Activated T-helper 17 cell treated with anti-CD3 and anti-CD28 coated beads, Interleukin-2, amount 50 U/mL, for 72 hours (primary cell): Measurements from ENCODE around the gene TGFBR1. TPM values are rescaled to one million over a fixed set of nuclear protein-coding genes. Genes with fewer than 3 reads are reported as not detected.

ENCODE experiments used
- ATAC-seq: fragments of 150-1000 bp; cut with Tn5 transposase; replicated peaks from 2 replicates; pipeline ENCODE4 v1.10.0; 2021; ENCODE audit warnings: mild to moderate bottlenecking, moderate library complexity
- H3K27ac Mint-ChIP-seq: one replicate; pipeline ENCODE4 v1.8.0; 2022; ENCODE audit warnings: mixed read lengths
- H3K27me3 Mint-ChIP-seq: one replicate; pipeline ENCODE4 v1.8.0; 2022; ENCODE audit warnings: mixed read lengths
- H3K36me3 Mint-ChIP-seq: one replicate; pipeline ENCODE4 v1.8.0; 2022; ENCODE audit warnings: low read depth, mild to moderate bottlenecking, mixed read lengths
- H3K4me1 Mint-ChIP-seq: one replicate; pipeline ENCODE4 v1.8.0; 2022; ENCODE audit warnings: mixed read lengths
- H3K4me3 Mint-ChIP-seq: one replicate; pipeline ENCODE4 v1.8.0; 2022; ENCODE audit warnings: mild to moderate bottlenecking, mixed read lengths
- H3K9me3 Mint-ChIP-seq: one replicate; pipeline ENCODE4 v1.8.0; 2022; ENCODE audit warnings: mixed read lengths
- total RNA-seq, 2 donors: library from RNA; stranded (reverse); gene quantifications; one replicate each; pipeline ENCODE4 v1.2.3, GENCODE V29; 2022

The TGFBR1 gene
- total RNA-seq, 2 donors from 2014 or later: 56.0 to 56.3 TPM

DNA sequence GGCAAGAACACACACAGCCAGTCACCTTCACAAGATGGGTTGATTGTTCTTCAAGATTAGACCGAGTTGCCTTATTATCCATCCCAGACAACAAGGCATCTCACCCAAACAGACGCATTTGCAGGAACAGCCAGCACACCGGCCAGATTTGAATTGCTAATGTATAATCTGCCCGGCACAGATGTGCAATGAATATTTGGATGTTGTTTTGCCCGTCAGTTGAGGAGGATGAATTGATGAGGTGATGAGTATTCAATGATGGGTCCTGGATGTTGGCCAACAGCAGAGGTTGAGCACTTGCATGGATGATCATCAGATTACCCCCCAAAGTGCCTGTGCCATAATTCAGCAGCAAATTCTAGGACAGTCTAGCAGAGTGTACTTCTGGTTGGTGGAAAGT, 96.7 kb downstream of the TGFBR1 start:
- Mint-ChIP-seq H3K36me3 (no peaks in the 10 kb centered on the region), H3K9me3 (no peaks in the 10 kb centered on the region), H3K4me1 (no peaks in the 10 kb centered on the region), H3K27me3 (no peaks in the 10 kb centered on the region), H3K27ac (no peak overlapping the region), H3K4me3 (no peak overlapping the region)
- ATAC-seq: no peak

Other genes with a start within 250 kb of the TGFBR1 start
- gene COL15A1, start 161.2 kb upstream of the TGFBR1 start, total RNA-seq: under 1 TPM; 0.11 to 0.82 TPM
- gene ALG2, start 116.8 kb downstream of the TGFBR1 start, total RNA-seq: 10 to 100 TPM; 26.5 to 28.3 TPM
- 100 to 1,000 TPM in 1 of 2 donors, 10 to 100 TPM in 1; 80.0 to 128 TPM for gene SEC61B, start 117.2 kb downstream of the TGFBR1 start, total RNA-seq